ENCODE results near the gene GUCY2D.

Gene GUCY2D

GRCh38 chr17:8007836-8008235 lies 5.4 kb downstream of the GUCY2D start:
- TF ChIP-seq CTCF (IDR thresholded peaks at IDR 0.05), result no peak

- TF ChIP-seq CTCF (IDR thresholded peaks at IDR 0.05), result no peak
Observed at GRCh38 chr17:8012045-8012580, 9.7 kb downstream of the GUCY2D start.

GRCh38 chr17:8012996-8013640 lies 10.7 kb downstream of the GUCY2D start:
- TF ChIP-seq CTCF (IDR thresholded peaks at IDR 0.05), result no peak

GRCh38 chr17:8013731-8014557 lies 11.5 kb downstream of the GUCY2D start:
- no peak for TF ChIP-seq CTCF (IDR thresholded peaks at IDR 0.05)

- TF ChIP-seq CTCF (IDR thresholded peaks at IDR 0.05), result no peak
Observed at GRCh38 chr17:8014558-8014850, 12.1 kb downstream of the GUCY2D start.

GRCh38 chr17:8015236-8015956 lies 13.0 kb downstream of the GUCY2D start:
- TF ChIP-seq CTCF (IDR thresholded peaks at IDR 0.05), result no peak

GRCh38 chr17:8015957-8016631 lies 13.7 kb downstream of the GUCY2D start:
- TF ChIP-seq CTCF (IDR thresholded peaks at IDR 0.05), result no peak

Measured in LNCAP (cell line).